H1 (cell line): ENCODE data around the gene EPHA8. TPM values are rescaled to one million over a fixed set of nuclear protein-coding genes. Genes with fewer than 3 reads are reported as not detected.

Source experiments
- CTCF ChIA-PET: fragments of 300-600 bp; sonication (Branson Sonifier 250); formaldehyde crosslinking; loops from one replicate; lab custom pipeline; 2021; ENCODE audit not compliant: partially characterized antibody; lab: Charles Lee
- POLR2A ChIA-PET: fragments of 300-600 bp; sonication (Branson Sonifier 250); formaldehyde crosslinking; loops from one replicate; lab custom pipeline; 2021; ENCODE audit warnings: inconsistent platforms; ENCODE audit not compliant: partially characterized antibody; lab: Charles Lee
- DNase-seq, 2 experiments: peaks; one replicate each; pipeline versions ENCODE4 v3.0.0 to v3.0.0-alpha.2; 2010 to 2022; ENCODE audit warnings: low spot score in 2 of 2, low read depth in 1 of 2, mixed read lengths in 1 of 2
- FAIRE-seq: peaks from 2 replicates; lab custom pipeline; 2011; peaks lifted over from hg19 to GRCh38; lab: Jason Lieb, UNC
- H2AFZ ChIP-seq: 2 replicates; pipeline ENCODE4 v1.8.1; 2012; ENCODE audit warnings: low read length, inconsistent platforms
- H2AK5ac ChIP-seq: 2 replicates; pipeline ENCODE4 v1.6.1; 2013; ENCODE audit warnings: low read depth, low read length
- H2BK120ac ChIP-seq: replicated peaks from 2 replicates; pipeline ENCODE3; 2013; ENCODE audit warnings: low read depth, low read length, inconsistent platforms
- H2BK12ac ChIP-seq: 2 replicates; pipeline ENCODE4 v1.6.1; 2013; ENCODE audit warnings: low read depth, low read length
- H2BK15ac ChIP-seq: 2 replicates; pipeline ENCODE4 v1.6.1; 2013; ENCODE audit warnings: low read length
- H2BK20ac ChIP-seq: 2 replicates; pipeline ENCODE4 v1.6.1; 2013; ENCODE audit warnings: low read length
- H2BK5ac ChIP-seq: 2 replicates; pipeline ENCODE4 v1.6.1; 2013; ENCODE audit warnings: low read depth, low read length
- H3K14ac ChIP-seq: 2 replicates; pipeline ENCODE4 v1.6.1; 2013; ENCODE audit warnings: inconsistent platforms; ENCODE audit not compliant: insufficient read length
- H3K18ac ChIP-seq: 2 replicates; pipeline ENCODE4 v1.6.1; 2013; ENCODE audit warnings: low read length; ENCODE audit errors: extremely low read depth
- H3K23ac ChIP-seq: 2 replicates; pipeline ENCODE4 v1.6.1; 2013; ENCODE audit warnings: inconsistent platforms; ENCODE audit not compliant: insufficient read length
- H3K23me2 ChIP-seq: 2 replicates; pipeline ENCODE4 v1.6.1; 2013; ENCODE audit warnings: low read depth, low read length
- H3K27ac ChIP-seq: 2 replicates; pipeline ENCODE4 v1.6.1; 2011; ENCODE audit warnings: low read depth, low read length, inconsistent platforms
- H3K27me3 ChIP-seq, 4 experiments: replicated peaks in 1 of 4; 1 replicate in 1 of 4; 2 replicates in 3 of 4; pipeline versions ENCODE4 v1.6.1 to v1.8.1; 2011 to 2013; ENCODE audit warnings: low read length in 3 of 4, mild to moderate bottlenecking in 3 of 4, inconsistent platforms in 2 of 4, mixed read lengths in 2 of 4, moderate library complexity in 1 of 4; ENCODE audit not compliant: control insufficient read depth in 3 of 4, insufficient read depth in 3 of 4; ENCODE audit errors: extremely low read depth in 1 of 4
- H3K36me3 ChIP-seq, 4 experiments: 2 replicates each; pipeline versions ENCODE4 v1.6.1 to v1.8.1; 2011 to 2013; ENCODE audit warnings: mild to moderate bottlenecking in 4 of 4, low read length in 3 of 4, moderate library complexity in 2 of 4, control low read depth in 1 of 4, inconsistent platforms in 1 of 4; ENCODE audit not compliant: insufficient read depth in 4 of 4, control insufficient read depth in 2 of 4
- H3K4ac ChIP-seq: replicated peaks from 2 replicates; pipeline ENCODE3; 2013; ENCODE audit warnings: low read length, low read depth, mixed read lengths, inconsistent platforms; ENCODE audit not compliant: insufficient read length
- H3K4me1 ChIP-seq, 4 experiments: replicated peaks in 1 of 4; 1 replicate in 1 of 4; 2 replicates in 3 of 4; pipeline versions ENCODE4 v1.6.1 to v1.8.1; 2011 to 2013; ENCODE audit warnings: low read length in 3 of 4, inconsistent platforms in 2 of 4, mixed read lengths in 1 of 4; ENCODE audit not compliant: insufficient read depth in 4 of 4, control insufficient read depth in 3 of 4
- H3K4me2 ChIP-seq, 2 experiments: 2 replicates each; pipeline versions ENCODE4 v1.6.1 to v1.8.1; 2011 to 2013; ENCODE audit warnings: low read depth in 2 of 2, low read length in 2 of 2, control low read depth in 1 of 2, inconsistent platforms in 1 of 2, mild to moderate bottlenecking in 1 of 2; ENCODE audit not compliant: insufficient read depth in 1 of 2
- H3K4me3 ChIP-seq, 4 experiments: fragments of 200-600, 300-600 bp in 1 of 4; sonication (generic), shearing (Covaris generic), sonication (Bioruptor Twin) in 1 of 4; 2 replicates each; pipeline versions ENCODE4 v1.5.1 to v1.8.1; 2011 to 2016; ENCODE audit warnings: low read length in 4 of 4, low read depth in 3 of 4, control low read depth in 2 of 4, inconsistent platforms in 2 of 4, mild to moderate bottlenecking in 2 of 4, mixed read lengths in 1 of 4, moderate library complexity in 1 of 4; ENCODE audit not compliant: insufficient read depth in 2 of 4; ENCODE audit errors: extremely low read depth in 1 of 4
- H3K56ac ChIP-seq: replicated peaks from 2 replicates; pipeline ENCODE3; 2013; ENCODE audit warnings: low read depth, mild to moderate bottlenecking, mixed read lengths, low read length, inconsistent platforms; ENCODE audit not compliant: insufficient read length
- H3K79me1 ChIP-seq: 2 replicates; pipeline ENCODE4 v1.6.1; 2013; ENCODE audit warnings: low read depth, low read length, control low read depth
- H3K79me2 ChIP-seq, 2 experiments: 2 replicates each; pipeline versions ENCODE4 v1.6.1 to v1.8.1; 2012 to 2013; ENCODE audit warnings: low read length in 2 of 2, mild to moderate bottlenecking in 2 of 2, inconsistent platforms in 1 of 2; ENCODE audit not compliant: insufficient read depth in 2 of 2, control insufficient read depth in 1 of 2
- H3K9ac ChIP-seq, 4 experiments: replicated peaks in 1 of 4; 1 replicate in 1 of 4; 2 replicates in 3 of 4; pipeline versions ENCODE4 v1.6.1 to v1.8.1; 2011 to 2013; ENCODE audit warnings: low read depth in 3 of 4, low read length in 3 of 4, control low read depth in 2 of 4, mild to moderate bottlenecking in 2 of 4, moderate library complexity in 2 of 4, inconsistent platforms in 1 of 4; ENCODE audit errors: extremely low read depth in 1 of 4
- H3K9me3 ChIP-seq, 2 experiments: 2 replicates each; pipeline versions ENCODE4 v1.6.1 to v1.8.1; 2012 to 2013; ENCODE audit warnings: mild to moderate bottlenecking in 2 of 2, moderate library complexity in 2 of 2, control low read depth in 1 of 2, inconsistent platforms in 1 of 2, low read depth in 1 of 2, low read length in 1 of 2, mixed read lengths in 1 of 2; ENCODE audit not compliant: insufficient read depth in 2 of 2
- H4K20me1 ChIP-seq, 2 experiments: replicated peaks in 1 of 2; 2 replicates each; pipeline versions ENCODE3 to v1.8.1; 2011 to 2013; ENCODE audit warnings: inconsistent platforms in 2 of 2, low read length in 2 of 2, mild to moderate bottlenecking in 1 of 2; ENCODE audit not compliant: insufficient read depth in 2 of 2, control insufficient read depth in 1 of 2
- H4K5ac ChIP-seq: 2 replicates; pipeline ENCODE4 v1.6.1; 2013; ENCODE audit warnings: low read length, low read depth, mixed read lengths, inconsistent platforms; ENCODE audit not compliant: insufficient read length
- H4K8ac ChIP-seq: 2 replicates; pipeline ENCODE4 v1.8.0; 2013; ENCODE audit warnings: mild to moderate bottlenecking, moderate library complexity, low read length, inconsistent platforms; ENCODE audit not compliant: insufficient read depth; ENCODE audit errors: extremely low read depth
- H4K91ac ChIP-seq: replicated peaks from 2 replicates; pipeline ENCODE3; 2013; ENCODE audit warnings: low read length, mixed read lengths, inconsistent platforms; ENCODE audit not compliant: insufficient read length
- ATF3 ChIP-seq: IDR thresholded peaks from 2 replicates; pipeline ENCODE4 v1.6.1; 2011; ENCODE audit warnings: low read depth, mild to moderate bottlenecking, low read length; ENCODE audit not compliant: insufficient read depth
- BRCA1 ChIP-seq: IDR thresholded peaks from 2 replicates; pipeline ENCODE4 v1.6.1; 2012; ENCODE audit warnings: low read depth, low read length, improper control_type of control experiment
- CHD2 ChIP-seq: IDR thresholded peaks from 2 replicates; pipeline ENCODE4 v1.6.1; 2012; ENCODE audit warnings: low read length, improper control_type of control experiment
- HDAC2 ChIP-seq, 2 experiments: fragments of 300-600 bp in 1 of 2; sonication (generic) in 1 of 2; IDR thresholded peaks; 2 replicates each; pipeline ENCODE4 v1.6.1; 2011 to 2012; ENCODE audit warnings: low read depth in 2 of 2, low read length in 2 of 2, mild to moderate bottlenecking in 2 of 2, moderate library complexity in 2 of 2, borderline replicate concordance in 1 of 2, inconsistent platforms in 1 of 2
- MAFK ChIP-seq: IDR thresholded peaks from 2 replicates; pipeline ENCODE4 v1.6.1; 2012; ENCODE audit warnings: low read depth, mild to moderate bottlenecking, improper control_type of control experiment, low read length
- POLR2AphosphoS5 ChIP-seq: IDR thresholded peaks from 2 replicates; pipeline ENCODE4 v1.6.1; 2011; ENCODE audit warnings: low read depth, low read length
- RBBP5 ChIP-seq: IDR thresholded peaks from 2 replicates; pipeline ENCODE4 v1.7.1; 2012; ENCODE audit warnings: low read depth, mild to moderate bottlenecking, inconsistent platforms, low read length, moderate library complexity, borderline replicate concordance
- SIRT6 ChIP-seq: IDR thresholded peaks from one replicate; pipeline ENCODE4 v1.7.1; 2012; ENCODE audit warnings: low read length, inconsistent platforms
- SP4 ChIP-seq: IDR thresholded peaks from 2 replicates; pipeline ENCODE4 v1.6.1; 2012; ENCODE audit warnings: low read length, inconsistent platforms
- TAF1 ChIP-seq: IDR thresholded peaks from 2 replicates; pipeline ENCODE4 v1.6.1; 2011; ENCODE audit warnings: mild to moderate bottlenecking, low read depth, low read length
- TCF12 ChIP-seq: IDR thresholded peaks from 2 replicates; pipeline ENCODE4 v1.6.1; 2011; ENCODE audit warnings: low read depth, mild to moderate bottlenecking, low read length
- YY1 ChIP-seq: IDR thresholded peaks from 2 replicates; pipeline ENCODE4 v1.6.1; 2011; ENCODE audit warnings: low read depth, mild to moderate bottlenecking, low read length
- WGBS, 2 experiments: shearing (Covaris generic) in 1 of 2; methylation state at CpG; one replicate each; pipeline versions ENCODE4 v1.1.6 to v1.1.7; 2013 to 2015; ENCODE audit warnings: low lambda C conversion rate in 2 of 2, mixed read lengths in 2 of 2, inconsistent platforms in 1 of 2, low coverage in 1 of 2, missing lambda C conversion rate in 1 of 2; ENCODE audit not compliant: insufficient replicate concordance in 2 of 2, insufficient coverage in 1 of 2, insufficient read length in 1 of 2; ENCODE audit errors: extremely low coverage in 1 of 2, missing lambda C conversion rate in 1 of 2; 5-methylcytosine and 5-hydroxymethylcytosine counted together
- polyA plus RNA-seq, 7 experiments: library from polyadenylated mRNA; depleted of rRNA in 3 of 7; stranded (reverse) in 5 of 7; unstranded in 2 of 7; fragments of >200 nt in 5 of 7; fragments of 200-250 nt in 2 of 7; gene quantifications; 1 replicate in 5 of 7; 2 replicates in 1 of 7; 4 replicates in 1 of 7; pipeline versions ENCODE4 v1.2.1 to v1.2.3, GENCODE V29; 2011 to 2013; ENCODE audit warnings: missing spikeins in 2 of 7, mixed read lengths in 2 of 7
- total RNA-seq: library from RNA; stranded (reverse); fragmentation: NEBNext Ultra II Directional; extraction: Animal tissue kit (Norgen Biotek cat#: 25700); gene quantifications from 2 replicates; pipeline ENCODE4 v1.2.1, GENCODE V29; 2021
- TF ChIP-seq, protein P1 (sequence below): IDR thresholded peaks from 2 replicates; pipeline ENCODE4 v1.6.1; 2012; ENCODE audit warnings: inconsistent platforms

EPHA8 gene
- total and polyA plus RNA-seq, 2 of the 8 experiments (the other 6 are each of a cell fraction or from before 2014, with no cell fraction given): 4.0 to 8.4 TPM

DNA sequence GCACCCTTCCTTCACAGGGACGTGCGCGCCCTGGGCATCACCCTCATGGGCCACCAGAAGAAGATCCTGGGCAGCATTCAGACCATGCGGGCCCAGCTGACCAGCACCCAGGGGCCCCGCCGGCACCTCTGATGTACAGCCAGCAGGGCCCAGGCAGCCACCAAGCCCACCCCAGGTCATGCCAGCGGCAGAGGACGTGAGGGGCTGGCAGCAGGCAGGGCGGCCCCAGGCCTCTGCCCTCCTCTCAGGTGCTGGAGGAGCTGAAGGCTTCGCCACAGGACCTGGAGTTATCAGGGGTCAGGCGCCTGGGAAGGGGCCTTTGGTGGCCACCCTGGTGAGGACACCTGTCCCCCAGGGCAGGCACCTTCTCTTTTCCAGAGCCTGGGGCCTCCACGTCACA is 38.3 kb downstream of the EPHA8 start:
- no peak overlapping the region for H2BK15ac ChIP-seq
- H4K91ac ChIP-seq: no peak overlapping the region
- H2BK12ac ChIP-seq: no peak overlapping the region
- no peak for DNase-seq
- H4K20me1 ChIP-seq: peaks cover 0 to 1% of the 10 kb centered on the region in 2 experiments
- H3K23me2 ChIP-seq: peaks cover 2% of the 10 kb centered on the region; the same call in 1 of the 2 replicates
- CTCF ChIA-PET: no interaction called here
- no peak overlapping the region for H2AFZ ChIP-seq
- no peak overlapping the region for H2BK20ac ChIP-seq
- no peaks in the 10 kb centered on the region for H3K9me3 ChIP-seq
- no peak overlapping the region for H3K56ac ChIP-seq
- H3K9ac ChIP-seq: no peak overlapping the region
- TF ChIP-seq SP4 (no peak), MAFK (no peak), TCF12 (no peak), SIRT6 (no peak), BRCA1 (no peak), RBBP5 (no peak), ATF3 (no peak), POLR2AphosphoS5 (no peak), CHD2 (no peak), HDAC2 (IDR thresholded peaks at IDR 0.05; ENCODE audit: borderline replicate concordance in 1 of 2, low read depth in 2 of 2, low read length in 2 of 2) (no peak), TAF1 (no peak), YY1 (no peak)
- TF ChIP-seq, protein P1, sequence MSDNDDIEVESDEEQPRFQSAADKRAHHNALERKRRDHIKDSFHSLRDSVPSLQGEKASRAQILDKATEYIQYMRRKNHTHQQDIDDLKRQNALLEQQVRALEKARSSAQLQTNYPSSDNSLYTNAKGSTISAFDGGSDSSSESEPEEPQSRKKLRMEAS: no peak
- TF ChIP-seq, all 59 proteins: peak for 0
- no peaks in the 10 kb centered on the region for H3K79me2 ChIP-seq
- POLR2A ChIA-PET: interaction anchor here (1.3 kb wide), 1 partner anchor 11 kb away, joined by 7 read pairs; no protein-coding TSS in a partner anchor
- no peak overlapping the region for H2BK5ac ChIP-seq
- H3K18ac ChIP-seq: no peak overlapping the region
- no peak overlapping the region for H4K8ac ChIP-seq
- no peak overlapping the region for H3K27ac ChIP-seq
- no peak overlapping the region for H3K4ac ChIP-seq
- no peaks in the 10 kb centered on the region; a peak in 3 of 7 replicates for H3K4me1 ChIP-seq
- 0 out of 7 replicates have a peak, but pooled peaks cover 0 to 7% (median 0%) of the 10 kb centered on the region in 4 experiments for H3K27me3 ChIP-seq
- no peak overlapping the region for H2AK5ac ChIP-seq
- no peak overlapping the region for H3K23ac ChIP-seq
- no peak overlapping the region for H2BK120ac ChIP-seq
- no peak for FAIRE-seq
- H3K14ac ChIP-seq: no peak overlapping the region
- no peak overlapping the region for H4K5ac ChIP-seq
- no peaks in the 10 kb centered on the region for H3K36me3 ChIP-seq
- H3K4me2 ChIP-seq: no peak overlapping the region
- H3K4me3 ChIP-seq: no peak overlapping the region
- 85% methylated on average over 9 of the region's 12 CpGs; no CpG with 5 or more reads in 1 of the 2 experiments for WGBS, 2 experiments
- no peaks in the 10 kb centered on the region for H3K79me1 ChIP-seq
